ENCODE measurements around the gene PRDM10.
"Not testable (repeated sequence)": the region's sequence is repeated elsewhere in the genome, so short reads cannot be mapped to it uniquely, and the experiment has no call there.

The PRDM10 gene

GRCh38 chr11:129973809-129974208 is 28.8 kb downstream of the PRDM10 start:
- peak; percentile 62 for DNase-seq
- no peak for TF ChIP-seq CTCF (IDR thresholded peaks at IDR 0.05)
- Mint-ChIP-seq H3K4me3 (no peak overlapping the region), H3K36me3 (ENCODE audit: low read depth) (peaks cover 16% of the 10 kb centered on the region), H3K27me3 (ENCODE audit: low read depth, poor library complexity) (peaks cover 9% of the 10 kb centered on the region), H3K27ac (no peak overlapping the region), H3K4me1 (peaks cover 39% of the 10 kb centered on the region), H3K9me3 (no peaks in the 10 kb centered on the region)

- Mint-ChIP-seq H3K27me3 (ENCODE audit: low read depth, poor library complexity) (peaks cover 9% of the 10 kb centered on the region), H3K27ac (peak overlapping the region; percentile 84), H3K9me3 (no peaks in the 10 kb centered on the region)
These were observed 29.6 kb downstream of the PRDM10 start for GRCh38 chr11:129973068-129973467.

GRCh38 chr11:129972611-129973010 is 30.0 kb downstream of the PRDM10 start:
- DNase-seq: no peak
- no peak for TF ChIP-seq CTCF (IDR thresholded peaks at IDR 0.05)
- peaks cover 16% of the 10 kb centered on the region for H3K36me3 Mint-ChIP-seq (ENCODE audit: low read depth)
- H3K4me1 Mint-ChIP-seq: peaks cover 29% of the 10 kb centered on the region
- peak overlapping the region; percentile 84 for H3K27ac Mint-ChIP-seq
- peaks cover 9% of the 10 kb centered on the region for H3K27me3 Mint-ChIP-seq (ENCODE audit: low read depth, poor library complexity)
- H3K4me3 Mint-ChIP-seq: no peak overlapping the region
- H3K9me3 Mint-ChIP-seq: no peaks in the 10 kb centered on the region

More at GRCh38 chr11:129973068-129973467, 29.6 kb downstream of the PRDM10 start:
- no peak for TF ChIP-seq CTCF (IDR thresholded peaks at IDR 0.05)
- Mint-ChIP-seq H3K36me3 (ENCODE audit: low read depth) (peaks cover 16% of the 10 kb centered on the region), H3K4me3 (no peak overlapping the region), H3K4me1 (peaks cover 31% of the 10 kb centered on the region)
- DNase-seq: no peak

DNA sequence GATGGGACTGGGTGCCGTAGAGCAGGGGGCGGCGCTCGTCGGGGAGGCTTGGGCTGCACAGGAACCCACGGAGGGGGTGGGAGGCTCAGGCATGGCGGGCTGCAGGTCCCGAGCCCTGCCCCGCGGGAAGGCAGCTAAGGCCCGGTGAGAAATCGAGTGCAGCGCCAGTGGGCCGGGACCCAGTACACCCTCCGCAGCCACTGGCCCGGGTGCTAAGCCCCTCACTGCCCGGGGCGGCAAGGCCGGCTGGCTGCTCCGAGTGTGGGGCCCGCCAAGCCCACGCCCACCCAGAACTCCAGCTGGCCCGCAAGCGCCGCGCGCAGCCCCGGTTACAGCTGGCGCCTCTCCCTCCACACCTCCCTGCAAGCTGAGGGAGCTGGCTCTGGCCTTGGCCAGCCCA is 30.8 kb downstream of the PRDM10 start:
- not testable (repeated sequence) for H3K27me3 Mint-ChIP-seq (ENCODE audit: low read depth, poor library complexity); H3K9me3 Mint-ChIP-seq; DNase-seq; H3K4me3 Mint-ChIP-seq; H3K27ac Mint-ChIP-seq
- H3K36me3 Mint-ChIP-seq (ENCODE audit: low read depth): peaks cover 16% of the 10 kb centered on the region
- peaks cover 24% of the 10 kb centered on the region for H3K4me1 Mint-ChIP-seq

DNA sequence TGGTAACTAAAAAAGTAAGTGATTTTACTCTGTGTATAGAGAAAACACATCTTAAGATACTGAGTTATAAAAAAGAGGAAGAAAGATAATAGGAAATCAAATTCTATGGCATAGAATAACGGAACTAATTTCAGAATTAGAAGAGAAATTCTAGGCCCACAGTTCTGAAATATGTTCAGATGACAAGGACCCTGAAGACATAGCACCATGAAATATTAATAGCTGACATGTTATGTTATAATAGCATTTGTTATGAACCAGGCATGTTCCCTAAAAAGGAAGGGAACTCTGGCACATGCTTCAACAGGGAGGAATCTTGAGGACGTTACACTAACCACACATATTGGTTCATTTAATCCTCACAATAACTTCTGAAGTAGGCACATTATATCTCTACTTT is 32.7 kb downstream of the PRDM10 start:
- Mint-ChIP-seq H3K9me3 (no peaks in the 10 kb centered on the region), H3K27me3 (ENCODE audit: low read depth, poor library complexity) (peaks cover 4% of the 10 kb centered on the region), H3K4me1 (peaks cover 22% of the 10 kb centered on the region), H3K36me3 (ENCODE audit: low read depth) (peaks cover 16% of the 10 kb centered on the region), H3K27ac (no peak overlapping the region), H3K4me3 (no peak overlapping the region)
- no peak for TF ChIP-seq CTCF (IDR thresholded peaks at IDR 0.05)
- no peak for DNase-seq

- no peaks in the 10 kb centered on the region for H3K9me3 Mint-ChIP-seq
- no peak overlapping the region for H3K4me3 Mint-ChIP-seq
- H3K4me1 Mint-ChIP-seq: peaks cover 16% of the 10 kb centered on the region
- no peak overlapping the region for H3K27ac Mint-ChIP-seq
- peaks cover 16% of the 10 kb centered on the region for H3K36me3 Mint-ChIP-seq (ENCODE audit: low read depth)
- DNase-seq: no peak
- H3K27me3 Mint-ChIP-seq (ENCODE audit: low read depth, poor library complexity): peaks cover 4% of the 10 kb centered on the region
- TF ChIP-seq CTCF (IDR thresholded peaks at IDR 0.05): no peak
These were observed 33.8 kb downstream of the PRDM10 start for GRCh38 chr11:129968591-129969419.
